ENCODE measurements around the gene OTOP3.

Gene OTOP3

DNA sequence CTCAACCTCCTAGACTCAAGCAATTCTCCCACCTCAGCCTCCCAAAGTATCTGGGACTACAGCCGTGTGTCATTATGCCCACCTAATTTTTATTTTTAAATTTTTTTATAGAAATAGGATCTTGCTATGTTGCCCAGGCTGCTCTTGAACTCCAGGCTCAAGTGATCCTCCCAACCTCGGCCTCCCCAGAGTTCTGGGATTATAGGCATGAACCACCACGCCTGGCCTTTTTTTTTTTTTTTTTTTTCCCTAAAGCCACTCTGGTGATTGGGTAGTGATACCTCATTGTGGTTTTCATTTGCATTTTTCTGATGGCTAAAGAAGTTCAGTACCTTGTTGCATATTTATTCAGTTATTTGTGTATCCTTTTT lies 50.5 kb downstream of the OTOP3 start:
- H3K27ac ChIP-seq: no peak overlapping the region
- no peak for TF ChIP-seq CTCF (IDR thresholded peaks at IDR 0.05; ENCODE audit: low read depth, low read length)
- peaks cover 3% of the 10 kb centered on the region for H3K36me3 ChIP-seq
- H3K27me3 ChIP-seq (ENCODE audit: insufficient read depth, low read depth, severe bottlenecking): no peaks in the 10 kb centered on the region
- no peaks in the 10 kb centered on the region for H3K9me3 ChIP-seq (ENCODE audit: severe bottlenecking)
- no peak for DNase-seq
- no peak overlapping the region for H3K4me3 ChIP-seq (ENCODE audit: low read depth, low read length)

GRCh38 chr17:74987418-74987908 lies 51.8 kb downstream of the OTOP3 start, which contains the start of gene CDR2L:
TSS of gene CDR2L (plus strand) at chr17:74987632. CDS start at chr17:74988044, 412 bp downstream.
- Histone ChIP-seq H3K9me3 (ENCODE audit: severe bottlenecking) (no peaks in the 10 kb centered on the region), H3K4me3 (ENCODE audit: low read depth, low read length) (peak within 1 kb of the TSS; percentile 84), H3K27ac (peak within 1 kb of the TSS; percentile 66), H3K36me3 (peaks cover 3% of the 10 kb centered on the region), H3K27me3 (ENCODE audit: insufficient read depth, low read depth, severe bottlenecking) (no peaks in the 10 kb centered on the region)
- peak; percentile 25; the same call in 1 of the 2 replicates for TF ChIP-seq CTCF (IDR thresholded peaks at IDR 0.05; ENCODE audit: low read depth, low read length)
- peak; percentile 98 for DNase-seq

- Histone ChIP-seq H3K27ac (peak overlapping the region; percentile 66), H3K27me3 (ENCODE audit: insufficient read depth, low read depth, severe bottlenecking) (no peaks in the 10 kb centered on the region), H3K4me3 (ENCODE audit: low read depth, low read length) (peak overlapping the region; percentile 84), H3K9me3 (ENCODE audit: severe bottlenecking) (no peaks in the 10 kb centered on the region), H3K36me3 (peaks cover 3% of the 10 kb centered on the region)
- peak; percentile 48 for TF ChIP-seq CTCF (IDR thresholded peaks at IDR 0.05; ENCODE audit: low read depth, low read length)
- DNase-seq: peak; percentile 83
These were observed 52.4 kb downstream of the OTOP3 start for GRCh38 chr17:74987909-74988711.

- Histone ChIP-seq H3K27me3 (ENCODE audit: insufficient read depth, low read depth, severe bottlenecking) (no peaks in the 10 kb centered on the region), H3K4me3 (ENCODE audit: low read depth, low read length) (no peak overlapping the region), H3K36me3 (peaks cover 3% of the 10 kb centered on the region), H3K27ac (no peak overlapping the region), H3K9me3 (ENCODE audit: severe bottlenecking) (no peaks in the 10 kb centered on the region)
- no peak for DNase-seq
- no peak for TF ChIP-seq CTCF (IDR thresholded peaks at IDR 0.05; ENCODE audit: low read depth, low read length)
These were observed 54.9 kb downstream of the OTOP3 start for GRCh38 chr17:74990581-74991105.

DNA sequence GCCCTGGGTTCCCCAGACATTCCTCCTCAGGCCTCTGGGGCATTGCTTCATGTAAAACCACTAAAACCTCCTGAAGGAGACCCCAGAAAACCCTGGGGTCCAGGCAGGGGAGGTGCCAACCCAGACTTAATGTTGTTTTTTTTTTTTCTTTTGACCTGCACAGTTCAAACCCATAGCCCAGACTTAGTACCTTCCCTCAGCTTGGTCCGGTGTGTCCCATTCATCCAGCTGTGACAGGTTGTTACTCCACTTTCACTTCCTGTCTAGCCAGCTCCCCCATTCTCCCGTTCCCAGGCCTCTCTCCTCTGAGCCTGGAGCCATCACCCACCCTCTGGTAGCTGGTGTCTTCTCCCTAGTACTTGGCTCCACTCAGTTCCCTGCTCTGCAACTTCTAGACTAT lies 56.5 kb downstream of the OTOP3 start:
- Histone ChIP-seq H3K27ac (no peak overlapping the region), H3K4me3 (ENCODE audit: low read depth, low read length) (no peak overlapping the region), H3K9me3 (ENCODE audit: severe bottlenecking) (no peaks in the 10 kb centered on the region), H3K27me3 (ENCODE audit: insufficient read depth, low read depth, severe bottlenecking) (no peaks in the 10 kb centered on the region), H3K36me3 (peaks cover 3% of the 10 kb centered on the region)
- no peak for TF ChIP-seq CTCF (IDR thresholded peaks at IDR 0.05; ENCODE audit: low read depth, low read length)
- no peak for DNase-seq
